Measurements from ENCODE around the gene IGF1R.

The IGF1R gene

GRCh38 chr15:98916826-98917225, 268.5 kb downstream of the IGF1R start:
- no peak overlapping the region for H3K4me3 ChIP-seq (ENCODE audit: low read depth, low read length)
- no peak for TF ChIP-seq CTCF (IDR thresholded peaks at IDR 0.05; ENCODE audit: low read depth, low read length, missing control alignments)
- no peak for DNase-seq (ENCODE audit: low read depth)

GRCh38 chr15:98917417-98917816, 269.1 kb downstream of the IGF1R start:
- H3K4me3 ChIP-seq (ENCODE audit: low read depth, low read length): no peak overlapping the region
- DNase-seq (ENCODE audit: low read depth): no peak
- TF ChIP-seq CTCF (IDR thresholded peaks at IDR 0.05; ENCODE audit: low read depth, low read length, missing control alignments): no peak

- no peak overlapping the region for H3K4me3 ChIP-seq (ENCODE audit: low read depth, low read length)
- TF ChIP-seq CTCF (IDR thresholded peaks at IDR 0.05; ENCODE audit: low read depth, low read length, missing control alignments): no peak
- DNase-seq (ENCODE audit: low read depth): no peak
Observed at GRCh38 chr15:98920091-98920880, 271.9 kb downstream of the IGF1R start.

GRCh38 chr15:98923171-98923570, 274.8 kb downstream of the IGF1R start:
- no peak for DNase-seq (ENCODE audit: low read depth)
- no peak for TF ChIP-seq CTCF (IDR thresholded peaks at IDR 0.05; ENCODE audit: low read depth, low read length, missing control alignments)

GRCh38 chr15:98923579-98923978, 275.2 kb downstream of the IGF1R start:
- no peak for DNase-seq (ENCODE audit: low read depth)
- H3K4me3 ChIP-seq (ENCODE audit: low read depth, low read length): no peak overlapping the region
- no peak for TF ChIP-seq CTCF (IDR thresholded peaks at IDR 0.05; ENCODE audit: low read depth, low read length, missing control alignments)

More at GRCh38 chr15:98923171-98923570, 274.8 kb downstream of the IGF1R start:
- no peak overlapping the region for H3K4me3 ChIP-seq (ENCODE audit: low read depth, low read length)

GRCh38 chr15:98924401-98925049, 276.2 kb downstream of the IGF1R start:
- TF ChIP-seq CTCF (IDR thresholded peaks at IDR 0.05; ENCODE audit: low read depth, low read length, missing control alignments): no peak
- DNase-seq (ENCODE audit: low read depth): no peak

More at GRCh38 chr15:98924401-98925049, 276.2 kb downstream of the IGF1R start:
- no peak overlapping the region for H3K4me3 ChIP-seq (ENCODE audit: low read depth, low read length)

All from GM12864 (cell line).